Inflammatory macrophage (primary cell): ENCODE data around the gene RNF223.
"Not testable (repeated sequence)": the region's sequence is repeated elsewhere in the genome, so short reads cannot be mapped to it uniquely, and the experiment has no call there.

Experiments used
- DNase-seq, 2 donors: peaks; one replicate each; pipeline ENCODE4 v3.0.0-alpha.2; 2020 to 2022

RNF223 gene

DNA sequence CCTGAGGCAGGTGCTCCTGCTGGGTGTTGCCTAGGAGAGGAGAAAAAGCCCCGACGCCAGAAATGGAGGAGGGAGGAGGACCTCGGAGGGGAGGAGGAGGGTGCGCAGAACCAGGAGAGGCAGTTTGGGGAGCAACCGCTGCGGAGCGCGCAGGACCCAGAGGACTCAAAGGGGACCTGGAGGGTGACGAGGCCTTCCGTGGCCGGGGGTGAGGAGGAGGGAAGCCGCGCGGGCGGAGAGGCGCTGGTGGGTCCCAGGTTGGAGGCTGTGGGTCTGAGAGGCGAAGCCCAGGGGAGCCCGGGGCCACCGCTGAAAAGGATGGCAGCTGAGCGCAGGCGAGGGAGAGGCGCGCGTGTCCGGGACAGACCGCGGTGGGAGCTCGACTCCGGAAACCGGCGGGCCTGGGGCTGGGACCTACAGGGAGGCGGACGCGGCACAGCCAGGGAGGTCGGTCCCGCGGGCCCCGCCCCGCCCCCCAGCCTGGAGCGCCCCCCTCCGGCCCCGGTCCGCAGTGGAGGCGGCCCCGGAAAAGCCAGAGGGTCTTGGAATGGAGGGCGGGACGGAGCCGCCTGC lies 15.1 kb downstream of the RNF223 start:
- peak in 1 of 2 donors; percentile 18 for DNase-seq

GRCh38 chr1:1058088-1058905 lies 15.8 kb downstream of the RNF223 start:
- DNase-seq: no peak

- DNase-seq: not testable (repeated sequence)
These were observed 16.4 kb downstream of the RNF223 start for GRCh38 chr1:1057769-1058087.

- DNase-seq: no peak
These were observed 18.0 kb downstream of the RNF223 start for GRCh38 chr1:1055841-1056736.

GRCh38 chr1:1054971-1055370 lies 19.1 kb downstream of the RNF223 start:
- no peak for DNase-seq

DNA sequence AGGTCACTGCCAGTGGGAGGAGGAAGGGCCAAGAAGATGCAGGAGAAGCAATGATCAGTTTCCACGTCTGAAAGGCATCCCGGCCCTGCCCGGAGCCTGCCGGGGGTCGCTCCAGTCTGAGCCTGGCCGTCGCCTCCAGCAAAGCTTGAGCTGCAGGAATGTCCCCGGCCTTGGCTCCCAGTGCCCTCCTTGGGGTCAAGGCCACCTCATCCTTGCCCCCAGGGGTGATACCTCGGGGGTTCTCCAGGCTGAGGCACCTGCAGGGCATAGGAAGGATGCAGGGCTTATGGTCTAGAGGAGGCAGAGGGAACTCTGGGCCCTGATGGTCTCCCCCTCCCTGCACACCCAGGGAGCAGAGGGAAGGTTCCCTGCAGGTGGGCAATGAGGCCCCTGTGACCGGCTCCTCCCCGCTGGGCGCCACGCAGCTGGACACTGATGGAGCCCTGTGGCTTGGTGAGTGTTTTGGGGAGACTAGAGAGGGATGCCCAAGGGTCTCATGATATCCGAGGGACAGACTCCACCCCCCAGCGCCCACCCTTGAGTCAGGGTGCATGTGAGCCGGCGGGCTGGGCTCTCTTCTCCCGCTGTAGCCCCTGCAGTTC lies 19.9 kb downstream of the RNF223 start:
- DNase-seq: no peak

DNA sequence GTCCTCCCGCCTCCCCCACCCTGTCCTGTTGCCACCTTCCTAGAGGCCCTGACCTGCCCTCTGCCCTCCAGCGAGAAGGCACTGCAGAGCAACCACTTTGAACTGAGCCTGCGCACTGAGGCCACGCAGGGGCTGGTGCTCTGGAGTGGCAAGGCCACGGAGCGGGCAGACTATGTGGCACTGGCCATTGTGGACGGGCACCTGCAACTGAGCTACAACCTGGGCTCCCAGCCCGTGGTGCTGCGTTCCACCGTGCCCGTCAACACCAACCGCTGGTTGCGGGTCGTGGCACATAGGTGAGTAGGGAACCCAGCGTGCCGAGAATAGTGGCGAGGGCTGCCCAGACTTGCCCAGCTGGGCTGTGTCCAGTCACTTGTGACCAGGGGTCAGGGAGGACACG lies 20.4 kb downstream of the RNF223 start:
- DNase-seq: no peak

DNA sequence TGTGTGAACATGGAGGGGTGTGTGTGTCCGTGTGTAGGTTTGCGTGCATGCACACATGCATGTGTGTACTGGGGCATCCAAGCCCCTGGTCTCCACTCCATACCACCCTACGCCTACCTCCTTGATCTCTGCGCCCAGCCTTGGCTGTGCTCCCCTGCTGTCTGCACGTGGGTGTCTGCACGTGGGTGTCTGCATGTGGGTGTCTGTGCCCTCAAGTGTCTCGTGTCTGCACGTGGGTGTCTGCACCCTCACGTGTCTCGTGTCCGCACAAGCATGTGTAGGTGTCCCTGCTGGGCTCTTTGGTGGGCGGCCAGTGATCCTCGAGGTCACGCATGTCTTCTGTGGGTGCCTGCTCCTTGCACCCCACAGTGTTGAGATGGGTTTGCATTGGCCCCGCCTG lies 21.1 kb downstream of the RNF223 start:
- DNase-seq: no peak

DNA sequence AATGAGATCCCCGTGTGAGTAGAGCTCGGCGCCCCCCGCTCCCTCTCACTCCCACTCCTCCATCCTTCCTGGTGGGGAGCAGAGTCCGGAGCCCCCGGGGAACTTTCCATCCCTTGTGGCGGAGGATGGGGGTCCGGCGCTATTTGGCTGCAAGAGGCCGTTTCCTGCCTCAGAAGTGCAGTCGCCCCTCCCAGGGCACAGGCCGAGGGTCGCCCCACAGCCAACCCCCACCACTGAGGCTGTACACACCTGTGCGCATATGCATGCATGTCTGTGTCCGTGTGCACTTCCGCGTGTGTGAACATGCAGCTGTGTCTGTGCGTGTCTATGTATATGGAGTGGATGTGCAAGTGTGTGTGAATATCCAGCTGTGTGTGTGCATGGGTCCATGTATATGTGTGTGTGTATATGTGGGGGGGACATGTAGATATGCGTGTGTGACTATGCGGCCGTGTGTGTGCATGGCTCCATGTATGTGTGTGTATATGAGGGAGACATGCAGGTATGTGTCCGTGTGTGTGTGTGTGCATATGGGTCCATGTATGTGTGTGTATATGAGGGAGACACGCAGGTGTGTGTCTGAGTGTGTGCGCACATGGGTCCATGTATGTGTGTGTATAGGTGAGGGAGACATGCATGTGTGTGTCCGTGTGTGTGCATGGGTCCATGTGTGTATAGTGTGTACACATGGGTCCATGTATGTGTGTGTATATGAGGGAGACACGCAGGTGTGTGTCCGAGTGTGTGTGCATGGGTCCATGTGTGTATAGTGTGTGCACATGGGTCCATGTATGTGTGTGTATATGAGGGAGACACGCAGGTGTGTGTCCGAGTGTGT lies 21.9 kb downstream of the RNF223 start:
- DNase-seq: no peak

DNA sequence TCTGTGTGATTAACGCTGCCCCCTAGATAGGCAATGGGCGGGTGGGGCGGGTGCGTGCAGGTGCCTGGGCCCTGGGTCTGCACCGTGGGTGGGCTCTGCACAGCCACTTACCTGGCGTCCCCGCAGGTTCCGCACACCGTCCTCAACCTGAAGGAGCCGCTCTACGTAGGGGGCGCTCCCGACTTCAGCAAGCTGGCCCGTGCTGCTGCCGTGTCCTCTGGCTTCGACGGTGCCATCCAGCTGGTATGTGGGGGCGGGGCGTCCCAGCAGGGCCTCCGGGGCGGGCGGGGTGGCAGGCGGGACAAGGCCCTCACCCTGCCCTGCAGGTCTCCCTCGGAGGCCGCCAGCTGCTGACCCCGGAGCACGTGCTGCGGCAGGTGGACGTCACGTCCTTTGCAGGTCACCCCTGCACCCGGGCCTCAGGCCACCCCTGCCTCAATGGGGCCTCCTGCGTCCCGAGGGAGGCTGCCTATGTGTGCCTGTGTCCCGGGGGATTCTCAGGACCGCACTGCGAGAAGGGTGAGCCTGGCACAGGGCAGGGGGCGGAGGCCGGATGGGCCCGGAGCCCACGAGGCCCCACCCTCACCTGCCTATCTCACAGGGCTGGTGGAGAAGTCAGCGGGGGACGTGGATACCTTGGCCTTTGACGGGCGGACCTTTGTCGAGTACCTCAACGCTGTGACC lies 22.8 kb downstream of the RNF223 start:
- no peak for DNase-seq

GRCh38 chr1:1050577-1051052 lies 23.5 kb downstream of the RNF223 start:
- no peak for DNase-seq

- DNase-seq: no peak
These were observed 24.6 kb downstream of the RNF223 start for GRCh38 chr1:1049318-1050165.

DNA sequence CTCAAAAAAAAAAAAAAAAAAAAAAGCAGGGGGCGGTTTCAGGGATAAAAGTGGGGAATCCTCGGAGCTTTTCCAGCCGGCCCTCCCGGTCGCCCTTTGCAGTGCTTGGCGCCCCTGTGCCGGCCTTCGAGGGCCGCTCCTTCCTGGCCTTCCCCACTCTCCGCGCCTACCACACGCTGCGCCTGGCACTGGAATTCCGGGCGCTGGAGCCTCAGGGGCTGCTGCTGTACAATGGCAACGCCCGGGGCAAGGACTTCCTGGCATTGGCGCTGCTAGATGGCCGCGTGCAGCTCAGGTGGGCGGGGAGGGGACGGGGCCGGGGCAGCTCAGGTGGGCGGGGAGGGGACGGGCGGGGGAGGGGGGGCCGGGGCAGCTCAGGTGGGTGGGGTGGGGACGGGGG lies 25.3 kb downstream of the RNF223 start:
- DNase-seq: no peak

GRCh38 chr1:1047963-1048362 lies 26.1 kb downstream of the RNF223 start:
- DNase-seq: no peak

DNA sequence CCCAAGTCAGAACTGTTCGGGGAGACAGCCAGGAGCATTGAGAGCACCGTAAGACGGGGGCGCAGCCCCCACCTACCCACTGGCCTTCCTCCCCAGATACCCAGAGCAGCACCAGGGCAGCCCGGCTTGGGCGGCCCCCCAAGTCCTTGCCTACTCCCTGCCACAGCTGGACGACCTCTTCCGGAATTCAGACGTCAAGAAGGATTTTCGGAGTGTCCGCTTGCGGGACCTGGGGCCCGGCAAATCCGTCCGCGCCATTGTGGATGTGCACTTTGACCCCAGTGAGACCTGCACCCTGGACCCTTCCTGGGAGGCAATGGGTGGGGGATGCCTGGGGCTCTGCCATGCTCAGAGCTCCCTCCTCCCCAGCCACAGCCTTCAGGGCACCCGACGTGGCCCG lies 26.7 kb downstream of the RNF223 start:
- no peak for DNase-seq

- no peak for DNase-seq
These were observed 27.3 kb downstream of the RNF223 start for GRCh38 chr1:1046767-1047166.

GRCh38 chr1:1046243-1046642 lies 27.9 kb downstream of the RNF223 start:
- DNase-seq: no peak

DNA sequence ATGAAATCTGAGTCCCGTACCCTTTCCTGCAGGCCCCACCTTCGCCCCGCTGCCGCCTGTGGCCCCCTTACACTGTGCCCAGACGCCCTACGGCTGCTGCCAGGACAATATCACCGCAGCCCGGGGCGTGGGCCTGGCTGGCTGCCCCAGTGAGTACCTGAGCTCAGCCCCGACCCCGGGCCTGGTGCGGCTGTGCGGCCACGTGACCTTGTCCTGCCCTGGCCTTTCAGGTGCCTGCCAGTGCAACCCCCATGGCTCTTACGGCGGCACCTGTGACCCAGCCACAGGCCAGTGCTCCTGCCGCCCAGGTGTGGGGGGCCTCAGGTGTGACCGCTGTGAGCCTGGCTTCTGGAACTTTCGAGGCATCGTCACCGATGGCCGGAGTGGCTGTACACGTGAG lies 29.0 kb downstream of the RNF223 start:
- DNase-seq: no peak

DNA sequence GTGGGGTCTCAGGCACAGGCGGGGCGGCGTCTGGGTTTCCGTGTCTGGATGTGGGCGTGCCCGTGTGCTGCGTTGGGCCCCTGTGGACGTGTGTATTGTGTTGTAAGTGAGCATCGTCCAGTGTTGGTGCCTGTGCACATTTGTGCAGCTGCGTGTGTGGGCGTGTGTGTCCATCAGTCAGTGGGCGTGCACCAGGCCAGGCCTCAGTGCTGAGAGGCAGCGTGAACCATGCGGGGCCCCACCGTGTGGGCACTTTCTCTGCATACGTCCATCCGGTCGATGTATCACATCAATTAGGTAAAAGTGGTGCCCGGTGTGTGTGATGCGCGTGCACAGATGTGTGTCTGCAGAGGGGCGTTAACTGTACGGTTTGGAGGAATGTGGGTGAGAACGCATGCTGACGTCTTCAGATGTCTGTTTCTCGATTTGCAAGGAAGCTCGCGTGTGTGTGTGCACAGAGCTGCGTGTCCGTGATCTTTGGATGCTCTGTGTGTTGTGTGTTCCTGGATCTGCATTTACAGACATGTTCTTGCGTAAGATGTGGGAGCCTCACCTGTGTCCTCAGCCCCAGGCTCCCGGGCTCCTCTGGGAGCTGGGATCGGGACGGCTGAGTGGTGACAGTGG lies 29.5 kb downstream of the RNF223 start:
- no peak for DNase-seq

DNA sequence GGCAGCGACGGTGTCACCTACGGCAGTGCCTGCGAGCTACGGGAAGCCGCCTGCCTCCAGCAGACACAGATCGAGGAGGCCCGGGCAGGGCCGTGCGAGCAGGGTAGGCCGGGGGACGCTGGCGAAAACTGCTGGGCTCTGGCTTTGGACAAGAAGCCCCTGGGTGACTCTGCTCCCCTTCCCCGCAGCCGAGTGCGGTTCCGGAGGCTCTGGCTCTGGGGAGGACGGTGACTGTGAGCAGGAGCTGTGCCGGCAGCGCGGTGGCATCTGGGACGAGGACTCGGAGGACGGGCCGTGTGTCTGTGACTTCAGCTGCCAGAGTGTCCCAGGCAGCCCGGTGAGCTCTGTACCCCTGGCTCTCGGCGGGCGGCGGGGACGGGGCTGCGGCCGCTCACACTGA lies 30.2 kb downstream of the RNF223 start:
- no peak for DNase-seq
